GM12878 (cell line): ENCODE data around the gene PAIP2. TPM values are rescaled to one million over a fixed set of nuclear protein-coding genes. Genes with fewer than 3 reads are reported as not detected.
A peak's percentile ranks its signal among the peaks of the same experiment; 100 is the strongest.

Experiments used
- ATAC-seq: fragments of 200-7000 bp; cut with Tn5 transposase; 3 replicates; pipeline ENCODE4 v1.9.1; 2020; ENCODE audit warnings: mild to moderate bottlenecking, moderate library complexity
- BruUV-seq: library from RNA; stranded (reverse); fragments of 400-500 nt; replicated peaks from 2 replicates; lab custom pipeline; 2021; lab: Mats Ljungman, UMichigan
- CTCF ChIA-PET: fragments of 300-600 bp; sonication (Branson Sonifier 250); formaldehyde crosslinking; extraction: SDS; loops from one replicate; lab custom pipeline; 2021; ENCODE audit warnings: inconsistent platforms; lab: Yijun Ruan, JAX
- POLR2A ChIA-PET: fragments of 350-600 bp; formaldehyde crosslinking; extraction: SDS; loops from one replicate; lab custom pipeline; 2021; ENCODE audit warnings: inconsistent platforms; lab: Charles Lee
- RAD21 ChIA-PET: fragments of 300-600 bp; sonication (Branson Sonifier 250); formaldehyde crosslinking; loops from one replicate; lab custom pipeline; 2023; ENCODE audit warnings: antibody characterized with exemption; ENCODE audit not compliant: unreplicated experiment; lab: Charles Lee
- SMC1A ChIA-PET: fragments of 300-600 bp; sonication (Branson Sonifier 250); formaldehyde crosslinking; loops from one replicate; lab custom pipeline; 2023; ENCODE audit not compliant: unreplicated experiment, uncharacterized antibody; lab: Charles Lee
- DNase-seq: peaks from one replicate; pipeline ENCODE4 v3.0.0-alpha.2; 2011; ENCODE audit warnings: low read depth, low spot score
- FAIRE-seq: peaks from 3 replicates; lab custom pipeline; 2011; peaks lifted over from hg19 to GRCh38; lab: Jason Lieb, UNC
- H2AFZ ChIP-seq: 2 replicates; pipeline ENCODE4 v1.6.0; 2011; ENCODE audit warnings: low read depth, low read length, control low read depth; ENCODE audit not compliant: control insufficient read depth
- H3K27ac ChIP-seq: 2 replicates; pipeline ENCODE4 v1.5.1; 2011; ENCODE audit warnings: control low read depth; ENCODE audit not compliant: control insufficient read depth, insufficient read depth
- H3K27me3 ChIP-seq, 2 experiments: replicated peaks in 1 of 2; 2 replicates each; pipeline versions ENCODE4 v1.6.0 to v1.6.1; 2011; ENCODE audit warnings: low read length in 1 of 2; ENCODE audit not compliant: control insufficient read depth in 2 of 2, insufficient read depth in 2 of 2
- H3K36me3 ChIP-seq, 2 experiments: 2 replicates each; pipeline ENCODE4 v1.5.1; 2011; ENCODE audit warnings: low read length in 1 of 2; ENCODE audit not compliant: control insufficient read depth in 2 of 2, insufficient read depth in 2 of 2
- H3K4me1 ChIP-seq: 2 replicates; pipeline ENCODE4 v1.6.1; 2011; ENCODE audit warnings: mild to moderate bottlenecking, low read length, moderate library complexity, mixed read lengths; ENCODE audit not compliant: control insufficient read depth, insufficient read depth
- H3K4me2 ChIP-seq: 2 replicates; pipeline ENCODE4 v1.6.0; 2011; ENCODE audit warnings: control low read depth; ENCODE audit not compliant: control insufficient read depth, insufficient read depth
- H3K4me3 ChIP-seq: fragments of 200-600 bp; sonication (generic); 2 replicates; pipeline ENCODE4 v1.5.1; 2016
- H3K79me2 ChIP-seq: 2 replicates; pipeline ENCODE4 v1.6.0; 2011; ENCODE audit warnings: low read length; ENCODE audit not compliant: control insufficient read depth, insufficient read depth
- H3K9ac ChIP-seq: 2 replicates; pipeline ENCODE4 v1.8.0; 2011; ENCODE audit warnings: low read length, control low read depth, mixed read lengths; ENCODE audit not compliant: control insufficient read depth, insufficient read depth
- H3K9me3 ChIP-seq: replicated peaks from 3 replicates; pipeline ENCODE4 v1.5.1; 2011; ENCODE audit warnings: mild to moderate bottlenecking, low read length; ENCODE audit not compliant: control insufficient read depth, insufficient read depth
- H4K20me1 ChIP-seq: 2 replicates; pipeline ENCODE4 v1.6.0; 2011; ENCODE audit not compliant: control insufficient read depth, insufficient read depth
- DPF2 ChIP-seq: fragments of 450-650 bp; IDR thresholded peaks from 2 replicates; pipeline ENCODE4 v1.6.1; 2017; ENCODE audit warnings: mild to moderate bottlenecking
- MTA3 ChIP-seq: IDR thresholded peaks from 2 replicates; pipeline ENCODE4 v1.6.1; 2012; ENCODE audit warnings: low read length, inconsistent platforms, borderline replicate concordance
- POLR2AphosphoS5 ChIP-seq: IDR thresholded peaks from 2 replicates; pipeline ENCODE4 v1.6.1; 2011; ENCODE audit warnings: mild to moderate bottlenecking, low read length, inconsistent platforms
- SMC3 ChIP-seq: IDR thresholded peaks from 2 replicates; pipeline ENCODE4 v1.6.1; 2011; ENCODE audit warnings: low read length, improper control_type of control experiment, borderline replicate concordance
- SPI1 ChIP-seq: IDR thresholded peaks from 2 replicates; pipeline ENCODE4 v1.6.1; 2011; ENCODE audit warnings: low read depth, mild to moderate bottlenecking, low read length, moderate library complexity, borderline replicate concordance; ENCODE audit not compliant: insufficient read depth
- ZNF384 ChIP-seq: IDR thresholded peaks from 2 replicates; pipeline ENCODE4 v1.6.1; 2012; ENCODE audit warnings: low read depth, mild to moderate bottlenecking, low read length, improper control_type of control experiment, borderline replicate concordance
- WGBS: methylation state at CpG from one replicate; pipeline ENCODE4 v1.1.6; 2016; ENCODE audit warnings: low lambda C conversion rate; ENCODE audit not compliant: insufficient replicate concordance, insufficient coverage; ENCODE audit errors: missing lambda C conversion rate; 5-methylcytosine and 5-hydroxymethylcytosine counted together
- in situ Hi-C: fragments of 300-500 bp; cut with MboI; formaldehyde crosslinking; loops from 9 replicates; pipeline ENCODE4 v1.14.3; 2018; ENCODE audit warnings: mixed read lengths
- intact Hi-C: fragments of 100-400 bp; cut with micrococcal nuclease; formaldehyde crosslinking; loops from one replicate; pipeline ENCODE4 v1.14.2; 2022; ENCODE audit not compliant: unreplicated experiment
- polyA plus RNA-seq, 11 experiments: library from polyadenylated mRNA; depleted of rRNA in 4 of 11; unstranded in 6 of 11; stranded (reverse) in 5 of 11; fragments of >200 nt; fragmentation: Nextera tagmentation in 4 of 11; fragmentation: Illumina TruSeq in 1 of 11; extraction: Ambion mirVana in 4 of 11; extraction: Trizol in 1 of 11; gene quantifications; 1 replicate in 1 of 11; 2 replicates in 10 of 11; pipeline versions ENCODE4 v1.2.1 to v1.2.3, GENCODE V29; 2011 to 2016; ENCODE audit warnings: inconsistent platforms in 2 of 11, missing spikeins in 2 of 11, low read depth in 1 of 11
- total RNA-seq, 4 experiments: library from RNA; depleted of rRNA in 3 of 4; stranded (reverse); fragments of >200 nt in 3 of 4; fragmentation: Illumina TruSeq in 1 of 4; extraction: Trizol in 1 of 4; gene quantifications; 2 replicates each; pipeline versions ENCODE4 v1.2.1 to v1.2.3, GENCODE V29; 2013 to 2021
- TF ChIP-seq, protein P1 (sequence below): fragments of 450-650 bp; IDR thresholded peaks from 2 replicates; pipeline ENCODE4 v1.6.1; 2017; ENCODE audit warnings: mild to moderate bottlenecking, moderate library complexity
- TF ChIP-seq, protein P2 (sequence below): fragments of 450-650 bp; conservative IDR thresholded peaks from 2 replicates; pipeline ENCODE4 v1.6.1; 2017; ENCODE audit warnings: mild to moderate bottlenecking, moderate library complexity

Gene PAIP2
- total and polyA plus RNA-seq, 10 of the 15 experiments (the other 5 are each of a cell fraction or from before 2014, with no cell fraction given) = 49.9 to 154 (median 102) TPM

DNA sequence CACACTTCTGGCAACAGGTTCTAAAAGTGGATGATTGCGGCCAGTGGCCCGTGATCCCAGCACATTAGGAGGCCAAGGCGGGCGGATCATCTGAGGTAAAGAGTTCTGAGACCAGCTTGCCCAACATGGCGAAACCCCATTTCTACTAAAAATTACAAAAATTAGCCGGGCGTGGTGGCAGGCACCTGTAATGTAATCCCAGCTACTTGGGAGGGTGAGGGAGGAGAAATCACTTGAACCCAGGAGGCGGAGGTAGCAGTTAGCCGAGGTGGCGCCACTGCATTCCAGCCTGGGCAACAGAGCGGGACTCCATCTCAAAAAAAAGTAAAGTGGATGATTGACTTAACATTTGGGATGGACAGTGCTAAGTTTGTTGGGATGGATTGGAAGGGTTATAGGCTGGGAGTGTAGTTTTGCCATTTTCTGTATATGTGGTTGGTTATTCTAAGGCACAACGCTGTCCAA is 44.8 kb upstream of the PAIP2 start:
- no TSS peak for BruUV-seq
- Histone ChIP-seq H4K20me1 (peaks cover 20% of the 10 kb centered on the region), H3K36me3 (no peaks in the 10 kb centered on the region), H3K27me3 (no peaks in the 10 kb centered on the region), H3K4me3 (peak overlapping the region; percentile 89), H3K79me2 (peaks cover 87% of the 10 kb centered on the region), H3K9ac (0 out of 2 replicates have a peak overlapping the region, but pooled peaks have one; percentile 21), H3K27ac (no peak overlapping the region), H3K9me3 (no peaks in the 10 kb centered on the region), H2AFZ (no peak overlapping the region), H3K4me2 (peak overlapping the region; percentile 76), H3K4me1 (peaks cover 18% of the 10 kb centered on the region)
- ATAC-seq (no peak), DNase-seq (no peak), FAIRE-seq (no peak)
- RAD21 ChIA-PET = interaction anchor here (0.5 to 4.2 kb wide), 13 partner anchors 8 to 93 kb away, joined by 3 to 31 read pairs (median 4); partner anchors contain the start of gene MZB1
- CTCF ChIA-PET = interaction anchor here (0.9 to 3.4 kb wide), 8 partner anchors 9 to 94 kb away, joined by 3 to 31 read pairs (median 6); partner anchors contain the start of gene PAIP2
- SMC1A ChIA-PET = interaction anchor here (0.6 to 12.7 kb wide), 13 partner anchors 10 to 593 kb away, joined by 3 to 136 read pairs (median 3); no protein-coding TSS in a partner anchor
- TF ChIP-seq POLR2AphosphoS5 (peak; percentile 42; the same call in 1 of the 2 replicates), DPF2 (no peak)
- WGBS = 56% methylated on average over 12 of the region's 12 CpGs
- POLR2A ChIA-PET = interaction anchor here (0.9 to 7.6 kb wide), 10 partner anchors 8 to 94 kb away, joined by 3 to 61 read pairs (median 6); partner anchors contain the start of gene MZB1
- intact Hi-C loops (no loop called here), in situ Hi-C loops (no loop called here)

DNA sequence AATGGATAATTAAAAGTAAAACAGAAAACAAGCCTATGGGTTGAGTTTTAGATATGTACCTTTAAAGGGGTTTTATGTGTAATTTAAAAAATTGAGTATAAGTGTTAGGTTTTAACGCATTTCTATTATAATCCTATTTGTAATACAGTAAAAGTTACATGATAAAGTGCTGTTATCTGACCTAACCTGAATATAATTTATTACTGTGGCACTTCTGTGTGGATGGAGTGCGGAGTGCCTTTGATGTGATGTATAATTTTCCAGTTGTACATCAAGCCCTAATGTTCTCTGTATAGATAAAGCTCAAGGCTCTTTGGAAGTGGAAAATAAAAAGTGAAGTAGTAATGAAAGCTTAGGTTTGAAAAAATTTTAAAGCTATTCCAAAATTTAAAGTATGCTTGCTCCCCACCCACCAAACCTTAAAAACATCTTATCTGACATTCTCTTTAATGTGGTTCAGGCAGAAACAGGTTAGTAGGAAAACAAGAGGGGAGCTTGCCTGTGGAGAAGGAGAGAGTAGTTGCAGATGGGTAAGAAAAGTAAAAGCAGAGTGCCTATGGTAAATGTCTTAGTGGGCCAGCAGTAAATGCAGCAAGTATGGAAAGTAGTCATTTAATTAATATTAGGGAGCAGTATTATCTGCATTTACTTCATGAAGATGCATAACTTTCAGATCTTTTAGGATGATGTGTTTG is 44.1 kb upstream of the PAIP2 start:
- peaks cover 94% of the 10 kb centered on the region for H3K79me2 ChIP-seq
- peak overlapping the region; percentile 76 for H3K4me2 ChIP-seq
- peaks cover 18% of the 10 kb centered on the region for H3K4me1 ChIP-seq
- ChIA-PET CTCF (interaction anchor here (0.8 to 3.4 kb wide), 8 partner anchors 8 to 98 kb away, joined by 3 to 31 read pairs (median 6); partner anchors contain the start of gene PAIP2), RAD21 (interaction anchor here (0.5 to 4.2 kb wide), 8 partner anchors 9 to 92 kb away, joined by 3 to 15 read pairs (median 3); partner anchors contain the start of gene MZB1), POLR2A (interaction anchor here (0.6 to 7.6 kb wide), 10 partner anchors 11 to 237 kb away, joined by 3 to 61 read pairs (median 5); partner anchors contain the start of gene MZB1), SMC1A (interaction anchor here (0.7 to 12.7 kb wide), 8 partner anchors 9 to 594 kb away, joined by 3 to 136 read pairs (median 4); no protein-coding TSS in a partner anchor)
- ATAC-seq (no peak), FAIRE-seq (no peak), DNase-seq (no peak)
- no peak overlapping the region for H3K27ac ChIP-seq
- no peak overlapping the region for H3K9ac ChIP-seq
- peak overlapping the region; percentile 89 for H3K4me3 ChIP-seq
- no peaks in the 10 kb centered on the region for H3K9me3 ChIP-seq
- WGBS = 50% methylated on average over 2 of the region's 2 CpGs
- in situ Hi-C loops = no loop called here
- intact Hi-C loops = no loop called here
- H2AFZ ChIP-seq = no peak overlapping the region
- TSS peak; percentile 1 for BruUV-seq
- peaks cover 20% of the 10 kb centered on the region for H4K20me1 ChIP-seq
- H3K36me3 ChIP-seq = no peaks in the 10 kb centered on the region
- no peaks in the 10 kb centered on the region for H3K27me3 ChIP-seq
- TF ChIP-seq SPI1 (no peak), ZNF384 (no peak), MTA3 (no peak), SMC3 (no peak)
- TF ChIP-seq, protein P1, sequence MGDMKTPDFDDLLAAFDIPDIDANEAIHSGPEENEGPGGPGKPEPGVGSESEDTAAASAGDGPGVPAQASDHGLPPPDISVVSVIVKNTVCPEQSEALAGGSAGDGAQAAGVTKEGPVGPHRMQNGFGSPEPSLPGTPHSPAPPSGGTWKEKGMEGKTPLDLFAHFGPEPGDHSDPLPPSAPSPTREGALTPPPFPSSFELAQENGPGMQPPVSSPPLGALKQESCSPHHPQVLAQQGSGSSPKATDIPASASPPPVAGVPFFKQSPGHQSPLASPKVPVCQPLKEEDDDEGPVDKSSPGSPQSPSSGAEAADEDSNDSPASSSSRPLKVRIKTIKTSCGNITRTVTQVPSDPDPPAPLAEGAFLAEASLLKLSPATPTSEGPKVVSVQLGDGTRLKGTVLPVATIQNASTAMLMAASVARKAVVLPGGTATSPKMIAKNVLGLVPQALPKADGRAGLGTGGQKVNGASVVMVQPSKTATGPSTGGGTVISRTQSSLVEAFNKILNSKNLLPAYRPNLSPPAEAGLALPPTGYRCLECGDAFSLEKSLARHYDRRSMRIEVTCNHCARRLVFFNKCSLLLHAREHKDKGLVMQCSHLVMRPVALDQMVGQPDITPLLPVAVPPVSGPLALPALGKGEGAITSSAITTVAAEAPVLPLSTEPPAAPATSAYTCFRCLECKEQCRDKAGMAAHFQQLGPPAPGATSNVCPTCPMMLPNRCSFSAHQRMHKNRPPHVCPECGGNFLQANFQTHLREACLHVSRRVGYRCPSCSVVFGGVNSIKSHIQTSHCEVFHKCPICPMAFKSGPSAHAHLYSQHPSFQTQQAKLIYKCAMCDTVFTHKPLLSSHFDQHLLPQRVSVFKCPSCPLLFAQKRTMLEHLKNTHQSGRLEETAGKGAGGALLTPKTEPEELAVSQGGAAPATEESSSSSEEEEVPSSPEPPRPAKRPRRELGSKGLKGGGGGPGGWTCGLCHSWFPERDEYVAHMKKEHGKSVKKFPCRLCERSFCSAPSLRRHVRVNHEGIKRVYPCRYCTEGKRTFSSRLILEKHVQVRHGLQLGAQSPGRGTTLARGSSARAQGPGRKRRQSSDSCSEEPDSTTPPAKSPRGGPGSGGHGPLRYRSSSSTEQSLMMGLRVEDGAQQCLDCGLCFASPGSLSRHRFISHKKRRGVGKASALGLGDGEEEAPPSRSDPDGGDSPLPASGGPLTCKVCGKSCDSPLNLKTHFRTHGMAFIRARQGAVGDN = no peak
- TF ChIP-seq, protein P2, sequence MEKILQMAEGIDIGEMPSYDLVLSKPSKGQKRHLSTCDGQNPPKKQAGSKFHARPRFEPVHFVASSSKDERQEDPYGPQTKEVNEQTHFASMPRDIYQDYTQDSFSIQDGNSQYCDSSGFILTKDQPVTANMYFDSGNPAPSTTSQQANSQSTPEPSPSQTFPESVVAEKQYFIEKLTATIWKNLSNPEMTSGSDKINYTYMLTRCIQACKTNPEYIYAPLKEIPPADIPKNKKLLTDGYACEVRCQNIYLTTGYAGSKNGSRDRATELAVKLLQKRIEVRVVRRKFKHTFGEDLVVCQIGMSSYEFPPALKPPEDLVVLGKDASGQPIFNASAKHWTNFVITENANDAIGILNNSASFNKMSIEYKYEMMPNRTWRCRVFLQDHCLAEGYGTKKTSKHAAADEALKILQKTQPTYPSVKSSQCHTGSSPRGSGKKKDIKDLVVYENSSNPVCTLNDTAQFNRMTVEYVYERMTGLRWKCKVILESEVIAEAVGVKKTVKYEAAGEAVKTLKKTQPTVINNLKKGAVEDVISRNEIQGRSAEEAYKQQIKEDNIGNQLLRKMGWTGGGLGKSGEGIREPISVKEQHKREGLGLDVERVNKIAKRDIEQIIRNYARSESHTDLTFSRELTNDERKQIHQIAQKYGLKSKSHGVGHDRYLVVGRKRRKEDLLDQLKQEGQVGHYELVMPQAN = no peak
